Activated CD4-positive, alpha-beta T cell treated with anti-CD3 and anti-CD28 coated beads, Interleukin-10, Interleukin-2, amounts not matched to agents 100 ng/mL and 50 ng/mL, durations not matched to agents 16 hours and 8 hours (primary cell): ENCODE results near the gene SLC6A3.
"Not testable (repeated sequence)": the region's sequence is repeated elsewhere in the genome, so short reads cannot be mapped to it uniquely, and the experiment has no call there.

Source experiments
- DNase-seq: peaks from one replicate; pipeline ENCODE4 v3.0.0-alpha.2; 2020

SLC6A3 gene

DNA sequence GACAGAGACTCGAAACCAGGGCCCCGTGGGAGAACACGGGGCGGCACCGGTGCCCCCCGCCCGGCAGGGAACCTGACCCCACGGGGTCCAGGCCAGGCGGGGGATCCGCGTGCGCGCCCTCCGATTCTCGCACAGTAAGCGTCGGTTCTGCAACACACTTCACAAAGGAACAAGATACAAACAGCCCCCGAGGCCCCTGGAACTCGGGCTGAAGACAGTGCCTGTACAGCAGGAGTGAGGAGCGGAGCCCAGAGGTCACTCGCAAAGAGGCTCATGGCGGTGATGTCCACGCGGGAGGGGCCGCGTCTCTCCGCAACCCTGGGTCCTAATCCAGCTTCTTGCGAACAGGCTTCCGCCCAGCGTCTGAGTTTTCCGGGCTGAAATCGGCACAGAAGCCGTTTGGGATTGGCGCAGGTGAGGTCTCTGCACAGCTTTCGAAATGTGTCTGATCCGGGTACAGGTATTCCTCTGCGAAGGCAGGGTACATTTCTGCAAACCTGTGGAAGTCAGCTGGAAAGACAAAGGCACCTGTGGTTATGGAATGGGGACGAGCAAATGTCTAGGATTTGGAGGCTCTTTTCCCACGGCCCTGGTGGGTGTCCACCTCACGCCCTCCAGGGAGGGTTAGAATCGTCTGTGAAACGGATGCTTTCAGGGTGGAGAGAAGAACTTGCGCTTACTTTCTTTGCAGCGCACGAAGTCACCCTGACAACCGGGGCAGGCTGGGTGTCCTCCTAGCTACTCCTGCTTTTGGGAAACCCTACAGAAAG, 18.3 kb upstream of the SLC6A3 start:
- DNase-seq = no peak

DNA sequence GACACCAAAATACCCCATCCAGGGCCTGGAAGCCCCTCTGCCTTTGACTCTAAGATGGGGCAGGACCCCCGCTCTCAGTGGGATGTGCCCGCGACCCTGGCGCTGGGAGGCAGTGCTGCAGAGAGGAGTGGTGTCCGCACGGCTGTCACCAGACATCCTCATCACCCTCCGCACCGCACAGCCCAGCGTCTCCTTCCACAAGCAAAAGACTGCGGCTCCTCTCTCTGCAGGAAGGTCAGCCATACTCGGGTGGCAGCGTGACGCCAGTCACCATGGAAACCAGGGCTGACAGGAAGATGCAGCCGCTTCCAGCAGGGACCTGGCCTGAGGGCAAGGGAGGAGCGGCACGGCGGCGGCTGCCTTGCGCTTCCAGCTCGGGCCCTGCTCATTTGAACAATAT, 17.1 kb upstream of the SLC6A3 start:
- no peak for DNase-seq

DNA sequence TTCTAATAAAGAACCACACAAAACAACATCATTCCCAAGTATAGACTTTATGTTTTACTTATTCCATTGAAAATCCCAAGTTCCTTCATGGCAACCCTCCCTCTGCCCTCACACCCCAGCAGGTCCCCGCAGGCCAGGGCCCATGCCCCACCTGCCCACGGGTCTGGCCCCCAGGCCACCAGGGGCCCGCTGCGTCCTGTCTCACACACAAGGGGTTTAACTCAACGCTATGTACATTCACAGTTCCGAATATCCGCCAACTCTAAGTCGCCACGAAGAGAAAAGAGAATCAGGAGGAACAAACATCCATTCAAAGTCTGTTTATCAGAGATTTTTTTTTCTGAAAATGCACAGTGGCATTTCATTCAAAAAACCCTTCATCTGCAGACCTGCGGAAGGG, 16.2 kb upstream of the SLC6A3 start:
- no peak for DNase-seq

DNA sequence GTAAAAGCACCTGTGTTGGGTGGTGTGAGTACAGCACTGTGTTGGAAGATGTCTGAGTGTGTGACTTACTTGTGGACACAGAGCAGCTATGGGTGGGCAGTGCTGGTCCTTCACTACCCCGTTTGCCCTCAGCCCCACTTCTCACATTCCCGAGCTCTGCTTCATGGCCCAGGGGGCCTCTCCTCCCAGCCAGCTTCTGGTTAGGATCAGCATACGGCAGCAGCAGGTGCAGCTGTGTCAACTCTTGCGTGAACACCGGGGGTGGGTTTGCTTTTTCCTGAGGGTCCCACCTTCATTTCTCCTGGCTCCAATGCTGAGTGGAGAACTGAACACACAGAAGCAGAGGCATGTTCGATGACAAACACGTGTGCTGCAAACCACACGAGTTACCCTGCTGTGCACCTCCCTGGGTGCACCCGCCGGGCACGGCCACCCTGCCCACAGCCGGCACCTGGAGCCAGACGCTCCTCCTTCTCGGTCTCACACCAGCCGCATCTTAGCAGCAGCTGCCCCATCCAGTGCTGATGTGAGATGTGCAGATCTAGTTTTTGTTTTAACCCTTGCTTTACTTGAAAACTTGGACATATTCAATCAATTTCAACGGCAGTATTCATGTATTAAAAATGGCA, 14.9 kb upstream of the SLC6A3 start:
- no peak for DNase-seq

DNA sequence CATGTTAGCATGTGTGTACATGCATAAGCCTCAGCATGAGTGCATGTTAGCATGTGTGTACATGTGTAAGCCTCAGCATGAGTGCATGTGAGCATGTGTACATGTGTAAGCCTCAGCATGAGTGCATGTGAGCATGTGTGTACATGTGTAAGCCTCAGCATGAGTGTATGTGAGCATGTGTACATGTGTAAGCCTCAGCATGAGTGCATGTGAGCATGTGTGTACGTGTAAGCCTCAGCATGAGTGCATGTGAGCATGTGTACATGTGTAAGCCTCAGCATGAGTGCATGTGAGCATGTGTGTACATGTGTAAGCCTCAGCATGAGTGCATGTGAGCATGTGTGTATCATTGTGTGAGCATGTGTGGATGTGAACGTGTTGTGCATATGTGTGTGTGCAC, 14.2 kb upstream of the SLC6A3 start:
- not testable (repeated sequence) for DNase-seq

DNA sequence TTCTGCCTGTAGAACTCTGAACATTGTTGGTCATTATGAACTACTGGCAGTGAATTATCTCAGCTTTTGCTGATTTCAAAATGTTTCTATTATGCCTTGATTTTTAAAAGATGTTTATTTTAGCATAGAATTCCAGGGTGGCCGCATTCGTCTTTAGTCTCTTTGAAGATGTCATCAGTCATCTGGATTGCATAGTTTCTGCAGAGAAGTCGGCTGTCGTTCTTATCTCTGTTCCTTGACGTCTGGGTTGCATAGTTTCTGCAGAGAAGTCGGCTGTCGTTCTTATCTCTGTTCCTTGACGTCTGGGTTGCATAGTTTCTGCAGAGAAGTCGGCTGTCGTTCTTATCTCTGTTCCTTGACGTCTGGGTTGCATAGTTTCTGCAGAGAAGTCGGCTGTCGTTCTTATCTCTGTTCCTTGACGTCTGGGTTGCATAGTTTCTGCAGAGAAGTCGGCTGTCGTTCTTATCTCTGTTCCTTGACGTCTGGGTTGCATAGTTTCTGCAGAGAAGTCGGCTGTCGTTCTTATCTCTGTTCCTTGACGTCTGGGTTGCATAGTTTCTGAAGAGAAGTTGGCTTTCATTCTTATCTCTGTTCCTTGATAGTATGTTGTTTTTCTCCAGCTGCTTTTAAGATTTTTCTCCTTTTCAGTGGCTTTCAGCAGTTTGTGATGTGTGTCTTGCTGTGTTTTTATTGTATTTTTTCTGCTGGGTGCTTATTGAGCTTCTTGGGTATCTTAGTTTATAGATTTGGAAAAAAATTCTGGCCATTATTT, 11.1 kb upstream of the SLC6A3 start:
- not testable (repeated sequence) for DNase-seq

DNA sequence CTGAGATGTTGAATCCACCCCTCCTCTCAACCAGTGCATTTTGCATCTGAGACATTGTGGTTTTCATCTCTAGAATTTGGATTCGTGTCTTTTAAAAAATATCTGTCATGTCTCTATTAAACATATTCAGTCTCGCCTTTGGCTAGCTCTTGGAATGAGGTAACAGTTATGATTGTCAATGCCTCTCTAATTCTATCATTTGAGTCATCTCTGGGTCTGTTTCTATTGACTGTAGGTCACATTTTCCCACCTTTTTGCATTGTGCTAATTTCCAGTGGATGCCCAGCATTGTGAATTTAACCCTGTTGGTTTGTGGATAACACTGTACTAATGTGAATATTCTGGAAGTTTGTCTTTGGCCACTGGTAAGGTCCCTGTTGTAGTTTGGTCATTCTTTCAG, 8.4 kb upstream of the SLC6A3 start:
- no peak for DNase-seq

DNA sequence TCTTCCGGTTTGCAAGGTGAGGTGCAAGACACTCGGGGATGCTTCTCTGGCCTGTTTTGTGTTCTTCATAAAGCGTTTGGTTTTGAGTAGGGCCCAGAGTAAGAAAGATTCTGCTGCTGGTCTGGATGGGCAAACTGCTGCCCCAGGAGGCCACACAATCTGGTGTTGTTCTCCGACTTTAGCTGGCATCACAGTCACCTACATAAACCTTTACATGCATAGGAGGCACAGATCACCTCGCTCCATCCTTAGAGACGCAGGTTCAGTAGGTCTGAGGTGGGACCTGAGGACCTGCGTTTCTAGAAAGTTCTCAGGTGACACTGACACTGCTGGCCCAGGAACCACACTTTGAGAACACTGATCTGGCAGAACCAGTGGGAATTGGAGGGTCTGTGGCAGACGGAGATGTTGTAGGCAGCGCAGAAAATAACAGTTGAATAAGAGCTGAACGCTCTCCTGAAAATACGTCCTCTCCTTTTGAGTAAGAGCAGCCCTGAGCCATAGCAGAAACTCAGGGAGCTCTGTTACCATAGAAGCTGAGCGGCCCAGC, 3.9 kb upstream of the SLC6A3 start:
- DNase-seq = no peak

DNA sequence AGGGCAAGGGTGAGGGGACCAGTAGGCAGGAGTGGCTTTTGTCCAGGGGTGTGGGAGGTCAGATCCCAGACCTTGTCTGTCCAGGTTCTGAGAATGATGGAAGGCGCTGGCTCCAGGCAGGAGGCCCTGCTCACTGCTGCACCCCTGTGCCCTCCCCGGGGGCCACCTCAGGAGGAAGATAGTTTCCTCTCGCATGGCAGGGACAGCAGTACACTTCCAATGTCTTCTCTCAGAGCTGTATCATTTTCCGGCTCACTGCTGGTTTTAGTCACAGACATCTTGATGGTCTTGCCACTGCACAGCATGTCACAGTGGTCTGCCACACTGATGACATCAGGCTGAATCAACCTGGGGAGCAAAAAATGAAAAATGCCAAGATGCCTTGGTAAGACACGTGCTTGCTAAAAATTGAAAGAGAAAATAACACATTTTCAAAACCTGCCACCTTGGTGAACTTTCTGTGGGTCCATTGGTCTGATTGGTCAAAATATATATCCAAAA, 3.3 kb upstream of the SLC6A3 start:
- DNase-seq = peak; percentile 14

DNA sequence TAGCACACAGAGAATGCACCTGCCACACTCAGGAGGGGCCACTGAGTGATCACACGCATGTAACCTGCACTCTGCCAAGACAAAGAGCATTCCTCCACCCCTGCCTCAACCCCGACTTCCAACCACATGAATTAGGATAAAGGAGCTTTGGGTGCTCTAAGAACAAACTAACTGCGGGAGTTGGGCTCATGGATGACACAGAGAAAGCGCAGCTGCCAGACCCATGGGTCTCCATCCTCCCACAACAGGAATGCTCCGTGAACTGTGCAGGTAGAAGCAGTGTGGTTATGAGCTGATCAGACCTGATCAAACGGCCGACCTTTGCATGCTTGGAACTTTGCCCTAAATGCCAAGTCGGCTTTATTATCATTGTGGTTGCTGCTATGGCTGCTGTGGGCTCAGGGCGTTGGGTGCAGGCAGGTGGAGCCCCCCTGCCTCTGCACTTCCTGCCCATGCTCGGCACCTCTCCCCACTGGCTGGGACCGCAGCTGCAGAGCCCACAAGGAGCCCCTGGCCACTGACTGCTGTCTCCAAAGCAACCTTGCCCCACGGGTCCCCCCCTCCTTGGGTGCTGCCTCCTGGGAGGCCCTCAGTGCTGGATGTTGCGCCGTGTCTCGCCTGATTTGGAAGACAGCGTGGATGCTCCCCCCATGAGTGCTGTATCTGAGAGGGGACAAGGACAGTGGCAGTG, 2.6 kb upstream of the SLC6A3 start:
- DNase-seq = no peak

DNA sequence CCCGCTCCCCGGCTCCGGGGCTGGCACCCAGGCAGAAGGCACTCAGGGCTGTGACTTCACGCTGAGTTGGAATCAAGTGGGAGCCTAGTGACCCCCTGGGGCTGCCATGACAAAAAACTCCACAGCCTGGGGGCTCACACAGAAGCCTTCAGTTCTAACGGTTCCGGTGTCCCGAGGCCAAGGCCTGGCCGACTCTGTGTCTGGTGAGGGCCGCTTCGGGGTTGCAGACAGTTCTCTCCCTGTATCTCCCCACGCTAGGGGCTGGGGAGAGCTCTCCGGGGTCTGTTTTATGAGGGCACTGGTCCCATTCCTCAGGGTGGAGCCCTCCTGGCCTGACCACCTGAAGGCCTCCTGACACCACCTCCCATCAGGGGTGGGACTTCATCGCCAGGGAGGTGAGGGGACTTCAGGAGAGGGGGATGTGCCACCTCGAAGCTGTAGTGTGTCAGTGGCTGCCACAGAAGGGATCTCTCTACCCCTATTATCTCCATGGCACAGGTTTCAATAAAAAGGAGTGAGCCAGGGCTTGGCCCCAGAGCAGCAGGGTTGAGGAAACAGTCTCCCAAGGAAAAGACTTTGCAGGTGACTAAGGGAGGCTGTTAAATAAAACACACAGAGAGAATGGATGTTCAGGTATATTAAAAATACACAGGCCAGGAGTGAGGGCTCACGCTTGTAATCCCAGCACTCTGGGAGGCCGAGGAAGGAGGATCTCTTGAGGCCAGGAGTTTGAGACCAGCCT, 1.5 kb upstream of the SLC6A3 start:
- no peak for DNase-seq

DNA sequence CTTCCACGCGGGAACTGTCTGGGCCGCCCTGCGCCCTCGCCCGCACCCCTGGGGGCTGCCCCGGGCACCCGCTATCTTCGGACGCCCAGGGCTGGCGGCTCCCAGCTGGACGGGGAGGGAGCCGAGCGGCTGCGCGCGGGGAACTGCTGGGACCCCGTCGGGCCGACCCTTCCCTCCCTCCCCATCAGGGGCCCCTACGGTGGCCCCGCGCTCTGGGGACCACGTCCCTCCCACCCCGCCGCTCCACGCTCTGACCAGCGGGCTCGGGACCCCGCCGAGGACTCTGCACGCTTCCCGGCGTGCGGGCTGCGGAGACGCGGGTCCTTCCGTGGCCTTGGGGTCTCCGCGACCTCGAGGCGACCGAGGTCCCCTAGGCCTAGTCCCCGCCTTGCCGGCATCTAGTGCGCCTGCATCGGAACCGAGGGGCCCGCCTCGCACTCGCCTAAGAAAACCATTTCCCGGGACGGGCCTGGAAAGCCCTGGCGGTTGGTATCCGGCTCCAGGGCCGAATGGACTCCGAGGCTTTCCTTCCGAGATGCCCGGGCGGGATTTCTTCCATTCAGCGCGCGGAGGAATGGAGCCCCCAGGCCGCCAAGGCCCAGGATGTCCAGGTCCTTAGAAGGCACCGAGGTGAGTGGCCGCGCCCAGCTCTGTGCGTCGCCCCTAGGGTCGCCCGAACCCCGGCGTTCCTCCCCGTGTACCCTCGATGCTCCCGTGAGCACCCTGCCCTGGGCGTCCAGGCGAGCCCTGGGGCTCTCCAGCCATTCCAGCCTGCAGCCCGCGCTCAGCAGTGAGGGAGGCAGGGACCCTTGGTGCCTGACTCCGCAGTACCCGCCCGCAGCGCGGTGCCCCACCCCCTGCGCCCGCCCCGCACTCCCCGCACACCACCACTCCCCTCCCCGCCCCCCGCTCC, 705 bp upstream of the SLC6A3 start:
- no peak for DNase-seq

DNA sequence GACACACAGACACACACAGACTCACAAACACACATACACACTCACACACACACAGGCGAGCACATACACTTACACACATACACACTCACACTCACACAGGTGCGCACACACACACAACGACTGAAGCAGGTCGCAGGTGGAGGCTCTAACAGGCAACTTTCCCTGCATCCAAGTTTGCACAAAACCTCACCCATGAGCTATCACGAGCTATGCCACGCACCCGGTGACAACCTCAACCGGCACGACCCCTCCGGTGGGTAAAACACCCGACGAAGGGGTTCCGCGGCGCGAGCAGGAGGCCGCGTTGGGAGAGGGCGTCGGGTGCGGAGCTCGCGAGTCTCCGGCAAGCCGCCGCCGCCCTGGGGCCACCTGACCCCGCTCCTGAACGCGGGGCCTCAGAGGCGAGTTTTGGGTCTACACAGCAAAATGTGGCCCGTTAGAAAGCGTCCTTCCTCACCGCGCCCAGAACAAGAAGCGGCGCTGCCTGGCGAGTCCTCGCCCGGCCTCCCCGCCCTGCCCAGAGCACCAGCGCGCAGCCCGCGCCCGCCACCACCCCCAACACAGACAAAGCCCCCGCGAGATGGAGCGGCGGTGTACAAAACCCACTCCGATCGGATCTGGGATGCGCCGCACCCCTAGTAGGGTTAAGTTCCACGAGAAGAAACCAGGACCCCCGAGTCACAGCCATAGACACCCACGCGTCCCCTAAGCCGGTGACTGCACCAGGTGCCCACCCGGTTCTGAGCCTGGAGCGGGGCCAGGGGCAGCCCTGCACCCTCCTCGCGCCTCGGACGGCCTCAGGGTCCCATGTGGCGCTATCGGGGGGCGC, 665 bp downstream of the SLC6A3 start:
- DNase-seq = no peak

DNA sequence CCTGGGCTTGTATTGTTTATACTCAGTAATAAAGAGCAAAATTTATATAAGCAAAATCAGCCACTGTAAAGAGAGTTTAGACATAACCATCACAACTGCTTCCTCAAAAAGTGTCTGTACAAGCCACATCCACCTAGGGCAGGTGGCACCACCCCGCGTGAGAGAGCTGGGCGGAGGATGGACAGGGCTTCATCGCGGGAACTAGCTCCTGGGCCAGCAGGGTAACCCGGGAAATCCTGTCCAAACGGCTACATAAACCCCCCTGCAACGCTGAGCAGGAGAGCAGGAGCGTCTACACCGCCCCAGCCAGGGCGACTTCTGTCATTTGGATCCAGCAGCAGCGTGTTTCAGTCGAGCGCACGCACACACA, 1.3 kb downstream of the SLC6A3 start:
- no peak for DNase-seq

DNA sequence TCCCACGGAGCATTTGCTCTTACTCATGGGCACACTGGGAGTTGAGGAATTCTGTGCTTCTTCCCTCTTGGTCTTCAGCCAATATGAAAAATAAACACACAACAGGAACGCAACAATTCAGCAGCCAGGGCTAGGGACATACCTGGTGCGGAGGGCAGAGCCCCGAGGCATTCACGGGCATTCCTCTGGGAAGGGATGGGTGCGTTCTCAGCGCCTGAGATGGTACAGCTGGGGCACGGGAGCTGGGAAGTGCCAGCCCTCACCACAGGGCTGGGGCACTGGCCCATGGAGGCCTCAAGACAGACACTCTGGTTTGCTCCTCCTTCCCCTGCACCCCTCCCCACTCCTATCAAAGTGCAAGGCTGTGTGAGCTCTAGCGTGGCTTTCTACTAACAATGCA, 2.1 kb downstream of the SLC6A3 start:
- no peak for DNase-seq

DNA sequence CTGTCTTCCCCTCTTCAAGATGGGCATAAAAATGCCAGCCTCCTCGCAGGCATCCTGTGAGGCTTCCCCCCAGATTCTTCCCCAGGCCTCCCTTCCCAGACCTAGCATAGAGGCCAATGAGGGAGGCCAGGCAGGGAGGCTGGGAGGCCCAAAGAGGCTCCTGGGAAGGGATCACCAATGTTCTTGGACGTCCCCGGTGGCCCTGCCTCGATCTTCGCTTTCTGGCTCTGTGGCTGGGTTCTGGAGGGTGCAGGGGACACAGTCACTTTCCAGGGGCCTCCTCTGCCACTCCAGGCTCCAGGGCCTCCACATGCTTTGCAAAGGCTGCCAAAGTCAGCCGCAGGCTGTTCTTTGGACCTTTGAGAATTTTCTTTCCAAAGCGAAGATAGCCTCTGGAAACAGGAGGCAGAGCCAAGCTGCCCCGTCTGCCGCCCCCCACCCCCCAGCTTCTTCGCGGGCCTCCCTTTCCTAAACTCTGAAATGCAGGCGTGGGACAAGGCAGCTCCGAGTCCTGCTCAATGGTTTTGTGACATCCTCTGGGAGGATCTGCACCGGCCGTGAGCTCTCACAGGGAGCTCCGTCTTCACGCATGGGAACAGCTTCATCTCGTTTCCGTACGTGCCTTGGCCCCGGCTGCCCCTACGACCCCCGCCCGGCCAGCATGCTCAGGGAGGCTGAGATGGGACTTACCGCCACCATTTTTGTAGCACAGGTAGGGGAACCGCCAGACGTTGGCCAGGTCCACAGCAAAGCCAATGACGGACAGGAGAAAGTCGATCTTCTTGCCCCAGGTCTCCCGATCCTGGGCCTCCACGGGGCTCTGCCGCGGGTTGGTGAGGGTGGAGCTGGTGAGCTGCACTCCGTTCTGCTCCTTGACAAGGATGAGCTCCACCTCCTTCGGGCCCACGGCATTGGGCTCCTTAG, 2.8 kb downstream of the SLC6A3 start:
- DNase-seq = no peak

DNA sequence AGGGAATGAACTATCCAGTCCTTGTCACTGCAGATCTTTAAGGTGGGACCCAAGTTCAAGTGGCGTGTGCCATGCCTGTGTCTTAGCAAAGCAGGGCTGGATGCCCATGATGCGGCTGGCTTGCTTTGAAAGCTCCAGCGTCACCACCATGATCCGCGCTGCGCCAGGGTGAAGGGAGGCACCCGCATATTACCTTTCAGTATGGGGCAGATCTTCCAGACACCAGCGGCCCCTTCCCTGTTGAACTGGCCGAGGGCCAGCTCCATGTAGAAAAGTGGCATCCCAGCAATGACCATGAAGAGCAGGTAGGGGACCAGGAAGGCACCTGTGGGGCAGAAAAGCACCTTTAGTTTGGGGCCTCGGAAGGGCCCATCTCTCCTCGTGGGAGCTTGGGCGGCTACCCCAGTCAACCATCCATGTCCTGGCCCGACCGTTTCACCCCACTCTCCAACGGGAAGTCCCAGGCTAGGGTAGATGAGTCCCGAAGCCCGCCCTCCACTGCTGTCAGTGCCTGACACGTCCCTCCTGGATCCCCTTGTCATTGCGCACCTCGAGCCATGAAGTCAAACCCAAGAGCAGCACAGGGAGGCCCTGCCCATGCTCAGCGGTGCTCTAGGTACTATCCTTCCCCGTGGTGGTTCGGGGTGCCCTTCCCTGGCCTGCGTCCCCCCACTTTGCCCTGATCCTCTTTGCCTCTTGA, 3.9 kb downstream of the SLC6A3 start:
- DNase-seq = no peak

DNA sequence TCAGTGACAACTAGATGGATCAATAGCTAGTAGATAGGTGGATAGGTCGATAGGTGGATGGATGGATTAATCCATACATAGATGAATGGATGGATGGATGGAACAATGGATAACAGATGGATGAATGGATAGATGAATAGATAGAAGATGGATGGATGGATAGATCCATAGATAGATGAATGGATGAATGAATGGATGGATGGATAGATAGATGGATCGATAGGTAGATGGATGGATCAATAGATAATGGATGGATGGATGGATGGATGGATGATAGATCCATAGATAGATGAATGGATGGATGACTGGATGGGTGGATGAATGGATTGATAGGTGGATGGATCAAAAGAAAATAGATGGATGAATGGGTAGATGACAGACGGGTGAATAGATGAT, 5.1 kb downstream of the SLC6A3 start:
- DNase-seq = no peak
